Measurements from ENCODE around the gene ULK2.

The ULK2 gene

GRCh38 chr17:19877364-19877945 lies 9.7 kb upstream of the ULK2 start:
- Histone ChIP-seq H3K4me1 (ENCODE audit: insufficient read depth, low read length, poor library complexity, severe bottlenecking) (peaks cover 23% of the 10 kb centered on the region), H3K9ac (ENCODE audit: low read depth, low read length, poor library complexity, severe bottlenecking) (peak overlapping the region; percentile 46), H3K4me3 (ENCODE audit: low read length, poor library complexity, severe bottlenecking) (peak overlapping the region; percentile 62), H4K20me1 (ENCODE audit: insufficient read depth, low read length, poor library complexity, severe bottlenecking) (no peaks in the 10 kb centered on the region), H2AFZ (ENCODE audit: low read length) (peak overlapping the region; percentile 72), H3F3A (ENCODE audit: low read depth) (no peaks in the 10 kb centered on the region), H3K27me3 (ENCODE audit: insufficient read depth, low read length, poor library complexity, severe bottlenecking) (no peaks in the 10 kb centered on the region), H3K9me2 (replicated peaks; ENCODE audit: low read depth, low read length) (no peaks in the 10 kb centered on the region), H3K79me2 (ENCODE audit: insufficient read depth, low read length) (no peaks in the 10 kb centered on the region), H3K36me3 (ENCODE audit: insufficient read depth, low read length) (no peaks in the 10 kb centered on the region), H3K9me3 (ENCODE audit: insufficient read depth, low read depth, low read length) (no peaks in the 10 kb centered on the region), H3K4me2 (ENCODE audit: low read depth, low read length, poor library complexity, severe bottlenecking) (peak overlapping the region; percentile 68)
- no peak for TF ChIP-seq EZH2phosphoT487 (IDR thresholded peaks at IDR 0.05; ENCODE audit: borderline replicate concordance)
- TF ChIP-seq CTCF (conservative IDR thresholded peaks at IDR 0.05; ENCODE audit: low read length), result no peak

GRCh38 chr17:19876529-19877161 lies 8.9 kb upstream of the ULK2 start:
- Histone ChIP-seq H2AFZ (ENCODE audit: low read length) (peak overlapping the region; percentile 72), H3K4me1 (ENCODE audit: insufficient read depth, low read length, poor library complexity, severe bottlenecking) (peaks cover 23% of the 10 kb centered on the region), H3K9me2 (replicated peaks; ENCODE audit: low read depth, low read length) (no peaks in the 10 kb centered on the region), H3K4me3 (ENCODE audit: low read length, poor library complexity, severe bottlenecking) (peak overlapping the region; percentile 62), H3F3A (ENCODE audit: low read depth) (no peaks in the 10 kb centered on the region), H3K4me2 (ENCODE audit: low read depth, low read length, poor library complexity, severe bottlenecking) (peak overlapping the region; percentile 68), H4K20me1 (ENCODE audit: insufficient read depth, low read length, poor library complexity, severe bottlenecking) (no peaks in the 10 kb centered on the region), H3K36me3 (ENCODE audit: insufficient read depth, low read length) (no peaks in the 10 kb centered on the region), H3K79me2 (ENCODE audit: insufficient read depth, low read length) (no peaks in the 10 kb centered on the region), H3K9me3 (ENCODE audit: insufficient read depth, low read depth, low read length) (no peaks in the 10 kb centered on the region), H3K27me3 (ENCODE audit: insufficient read depth, low read length, poor library complexity, severe bottlenecking) (no peaks in the 10 kb centered on the region), H3K9ac (ENCODE audit: low read depth, low read length, poor library complexity, severe bottlenecking) (peak overlapping the region; percentile 46)
- no peak for TF ChIP-seq CTCF (conservative IDR thresholded peaks at IDR 0.05; ENCODE audit: low read length)
- TF ChIP-seq EZH2phosphoT487 (IDR thresholded peaks at IDR 0.05; ENCODE audit: borderline replicate concordance), result no peak

GRCh38 chr17:19874256-19874655 lies 6.5 kb upstream of the ULK2 start:
- H3K4me3 ChIP-seq (ENCODE audit: low read length, poor library complexity, severe bottlenecking), result no peak overlapping the region
- no peaks in the 10 kb centered on the region for H4K20me1 ChIP-seq (ENCODE audit: insufficient read depth, low read length, poor library complexity, severe bottlenecking)
- H2AFZ ChIP-seq (ENCODE audit: low read length), result no peak overlapping the region
- H3K9ac ChIP-seq (ENCODE audit: low read depth, low read length, poor library complexity, severe bottlenecking), result no peak overlapping the region
- H3K4me2 ChIP-seq (ENCODE audit: low read depth, low read length, poor library complexity, severe bottlenecking), result no peak overlapping the region
- no peaks in the 10 kb centered on the region for H3K79me2 ChIP-seq (ENCODE audit: insufficient read depth, low read length)
- TF ChIP-seq CTCF (conservative IDR thresholded peaks at IDR 0.05; ENCODE audit: low read length) (no peak), EZH2phosphoT487 (IDR thresholded peaks at IDR 0.05; ENCODE audit: borderline replicate concordance) (no peak)
- H3K36me3 ChIP-seq (ENCODE audit: insufficient read depth, low read length), result no peaks in the 10 kb centered on the region
- no peaks in the 10 kb centered on the region for H3K9me3 ChIP-seq (ENCODE audit: insufficient read depth, low read depth, low read length)
- no peaks in the 10 kb centered on the region for H3K9me2 ChIP-seq (replicated peaks; ENCODE audit: low read depth, low read length)
- H3K27me3 ChIP-seq (ENCODE audit: insufficient read depth, low read length, poor library complexity, severe bottlenecking), result no peaks in the 10 kb centered on the region
- H3F3A ChIP-seq (ENCODE audit: low read depth), result no peaks in the 10 kb centered on the region
- peaks cover 23% of the 10 kb centered on the region for H3K4me1 ChIP-seq (ENCODE audit: insufficient read depth, low read length, poor library complexity, severe bottlenecking)

Data from Loucy (cell line).